KBM-7 (cell line): ENCODE results near the gene UQCC3.
A peak's percentile ranks its signal among the peaks of the same experiment; 100 is the strongest.
"Not testable (repeated sequence)": the region's sequence is repeated elsewhere in the genome, so short reads cannot be mapped to it uniquely, and the experiment has no call there.

Experiments
- DNase-seq: peaks from one replicate; pipeline ENCODE4 v3.0.0-alpha.2; 2015
- in situ Hi-C: fragments of 300-500 bp; cut with MboI; formaldehyde crosslinking; loops from 2 replicates; pipeline ENCODE4 v1.14.3; 2020; ENCODE audit warnings: low sequenced_read_pairs, low pct_unique_long_range_greater_than_20kb, mixed read lengths

The UQCC3 gene

DNA sequence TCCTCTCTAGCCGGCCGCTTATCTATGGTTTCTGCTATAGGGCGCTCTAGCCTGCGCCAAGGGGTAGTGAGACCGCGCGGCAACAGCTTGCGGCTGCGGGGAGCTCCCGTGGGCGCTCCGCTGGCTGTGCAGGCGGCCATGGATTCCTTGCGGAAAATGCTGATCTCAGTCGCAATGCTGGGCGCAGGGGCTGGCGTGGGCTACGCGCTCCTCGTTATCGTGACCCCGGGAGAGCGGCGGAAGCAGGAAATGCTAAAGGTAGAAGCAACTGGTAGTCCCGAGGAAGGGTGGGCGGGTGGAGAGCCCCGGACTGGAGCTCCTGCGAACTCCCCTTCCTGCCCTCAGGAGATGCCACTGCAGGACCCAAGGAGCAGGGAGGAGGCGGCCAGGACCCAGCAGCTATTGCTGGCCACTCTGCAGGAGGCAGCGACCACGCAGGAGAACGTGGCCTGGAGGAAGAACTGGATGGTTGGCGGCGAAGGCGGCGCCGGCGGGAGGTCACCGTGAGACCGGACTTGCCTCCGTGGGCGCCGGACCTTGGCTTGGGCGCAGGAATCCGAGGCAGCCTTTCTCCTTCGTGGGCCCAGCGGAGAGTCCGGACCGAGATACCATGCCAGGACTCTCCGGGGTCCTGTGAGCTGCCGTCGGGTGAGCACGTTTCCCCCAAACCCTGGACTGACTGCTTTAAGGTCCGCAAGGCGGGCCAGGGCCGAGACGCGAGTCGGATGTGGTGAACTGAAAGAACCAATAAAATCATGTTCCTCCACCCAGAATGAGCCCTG lies at the start of gene UQCC3, which contains the start of gene LBHD1:
UQCC3 (plus strand) TSS at position 66 of the 782 bp plus-strand sequence; CDS start at position 139, 73 bp downstream.
LBHD1 (minus strand) TSS at position 660 of the 782 bp plus-strand sequence. CDS start 2,236 bp downstream, outside the sequence.
- in situ Hi-C loops, result no loop called here
- peak; percentile 89 for DNase-seq

- no peak for DNase-seq
- in situ Hi-C loops, result no loop called here
These were observed 48.9 kb upstream of the UQCC3 start for GRCh38 chr11:62622476-62623089.

- DNase-seq, result no peak
- in situ Hi-C loops, result no loop called here
These were observed 43.8 kb upstream of the UQCC3 start for GRCh38 chr11:62627713-62628112.

- in situ Hi-C loops, result no loop called here
- no peak for DNase-seq
These were observed 39.0 kb upstream of the UQCC3 start for GRCh38 chr11:62632492-62632891.

DNA sequence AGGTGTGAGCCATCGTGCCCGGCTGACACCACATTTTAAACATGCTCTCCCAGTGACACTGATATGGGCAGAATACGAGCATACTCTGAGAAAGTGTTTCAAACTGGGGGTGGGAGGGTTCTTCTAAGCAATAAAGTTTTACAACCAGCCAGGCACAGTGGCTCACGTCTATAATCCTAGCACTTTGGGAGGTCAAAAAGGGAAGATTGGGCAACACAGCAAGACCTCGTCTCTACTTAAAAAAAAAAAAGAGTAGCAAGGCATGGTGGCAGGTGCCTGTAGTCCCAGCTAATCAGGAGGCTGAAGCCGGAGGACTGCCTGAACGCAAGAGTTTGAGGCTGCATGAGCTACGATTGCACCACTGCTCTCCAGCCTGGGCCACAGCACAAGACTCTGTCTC lies 27.3 kb upstream of the UQCC3 start:
- in situ Hi-C loops, result no loop called here
- DNase-seq, result no peak

- DNase-seq, result no peak
- in situ Hi-C loops, result no loop called here
These were observed 25.9 kb upstream of the UQCC3 start for GRCh38 chr11:62645671-62645945.

- DNase-seq, result peak; percentile 97
- in situ Hi-C loops, result no loop called here
These were observed 25.3 kb upstream of the UQCC3 start, which contains the start of gene GANAB for GRCh38 chr11:62645946-62646824. TSS of gene GANAB (minus strand) at chr11:62646613. CDS start at chr11:62646599, 14 bp downstream.

DNA sequence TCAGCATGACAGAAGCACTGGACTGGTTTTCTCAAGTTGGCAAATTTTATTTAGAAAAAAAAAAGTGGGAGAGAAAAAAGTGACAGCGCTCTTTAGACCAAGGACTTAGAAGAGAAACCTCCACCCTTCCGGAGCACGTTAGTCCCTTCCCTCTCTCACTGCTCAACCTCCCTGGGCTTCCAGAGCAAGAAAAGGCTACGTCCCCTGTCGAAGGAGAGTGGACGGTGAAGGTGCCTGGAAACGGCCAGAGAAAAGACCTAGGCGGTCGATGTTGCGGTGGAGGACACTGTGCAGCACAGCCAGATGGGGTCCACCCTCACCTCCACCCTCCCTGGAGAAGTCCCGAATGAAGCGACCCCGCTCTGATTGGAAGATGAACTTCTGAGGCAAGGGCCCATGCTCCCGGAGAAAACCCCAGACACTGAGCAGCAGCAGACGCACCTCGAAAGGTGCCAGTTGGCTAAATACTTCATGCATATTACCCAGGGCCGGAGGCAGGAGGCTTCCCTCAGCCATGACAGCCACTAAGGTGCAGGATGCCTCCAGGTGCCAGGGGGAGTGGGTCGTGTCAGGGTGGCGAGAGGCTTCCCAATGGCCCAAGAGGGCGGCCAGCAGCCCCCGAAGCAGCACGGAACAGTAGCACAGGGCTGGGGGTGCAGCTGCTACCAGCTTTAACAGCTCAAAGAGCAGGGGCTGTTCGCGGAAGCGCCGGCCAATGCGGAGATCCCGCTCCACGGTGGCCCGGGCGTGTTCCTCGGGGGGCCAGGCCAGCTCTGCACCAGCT lies 24.5 kb upstream of the UQCC3 start:
- no peak for DNase-seq
- in situ Hi-C loops, result no loop called here

GRCh38 chr11:62647609-62648005 lies 23.9 kb upstream of the UQCC3 start:
- in situ Hi-C loops, result no loop called here
- no peak for DNase-seq

- no peak for DNase-seq
- in situ Hi-C loops, result no loop called here
These were observed 23.1 kb upstream of the UQCC3 start for GRCh38 chr11:62648185-62648966.

DNA sequence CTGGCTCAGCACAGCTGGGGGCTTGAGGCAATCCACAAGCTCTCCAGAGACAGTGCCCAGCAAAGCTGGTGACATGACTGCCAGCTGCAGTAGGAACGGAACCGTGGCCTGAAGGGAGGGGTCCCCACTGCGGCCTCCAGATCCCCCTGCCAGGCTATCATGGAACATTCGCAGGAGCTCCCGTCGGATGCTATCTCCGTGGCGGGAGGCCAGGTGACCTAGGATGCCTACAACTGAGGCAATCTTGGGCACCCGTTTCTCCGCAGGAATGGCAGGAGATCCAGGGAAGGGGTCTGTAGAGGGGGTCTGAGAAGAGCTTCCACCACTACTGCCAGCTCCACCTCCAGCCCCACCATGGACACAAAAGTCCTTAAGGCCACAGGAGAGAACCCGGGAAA lies 22.5 kb upstream of the UQCC3 start:
- in situ Hi-C loops, result no loop called here
- DNase-seq, result no peak

DNA sequence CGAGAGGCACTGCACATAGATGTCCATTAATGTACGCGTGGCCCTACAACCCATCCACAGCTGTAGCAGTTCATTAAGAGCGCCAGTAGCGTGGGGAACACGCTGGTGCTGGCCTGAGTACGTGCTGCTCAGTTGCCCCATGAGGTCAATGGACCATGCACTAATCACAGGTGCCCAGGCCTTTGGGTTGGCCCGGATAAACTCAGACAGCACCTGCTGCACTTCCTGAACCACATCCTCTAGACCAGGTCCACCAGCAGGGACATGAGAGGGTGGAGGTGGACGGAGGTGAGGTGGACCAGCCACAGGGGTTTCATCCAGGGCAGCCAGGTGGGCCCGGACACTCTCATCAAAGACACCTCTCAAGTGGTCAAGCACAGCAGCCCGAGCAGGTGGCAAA lies 22.0 kb upstream of the UQCC3 start:
- in situ Hi-C loops, result no loop called here
- DNase-seq, result no peak

DNA sequence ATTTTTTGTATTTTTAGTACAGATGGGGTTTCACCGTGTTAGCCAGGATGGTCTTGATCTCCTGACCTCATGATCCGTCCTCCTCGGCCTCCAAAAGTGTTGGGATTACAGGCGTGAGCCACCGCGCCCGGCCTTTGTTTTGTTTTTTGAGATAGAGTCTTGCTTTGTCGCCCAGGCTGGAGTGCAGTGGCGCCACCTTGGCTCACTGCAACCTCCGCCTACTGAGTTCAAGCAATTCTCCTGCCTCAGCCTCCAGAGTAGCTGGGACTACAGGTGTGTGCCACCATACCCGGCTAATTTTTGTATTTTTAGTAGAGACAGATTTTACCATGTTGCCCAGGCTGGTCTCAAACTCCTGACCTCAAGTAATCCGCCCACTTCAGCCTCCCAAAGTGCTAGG lies 21.2 kb upstream of the UQCC3 start:
- in situ Hi-C loops, DNase-seq: not testable (repeated sequence)

GRCh38 chr11:62652161-62653006 lies 19.1 kb upstream of the UQCC3 start:
- DNase-seq, result no peak
- in situ Hi-C loops, result no loop called here

- in situ Hi-C loops, result no loop called here
- no peak for DNase-seq
These were observed 17.2 kb upstream of the UQCC3 start for GRCh38 chr11:62654297-62654696.

DNA sequence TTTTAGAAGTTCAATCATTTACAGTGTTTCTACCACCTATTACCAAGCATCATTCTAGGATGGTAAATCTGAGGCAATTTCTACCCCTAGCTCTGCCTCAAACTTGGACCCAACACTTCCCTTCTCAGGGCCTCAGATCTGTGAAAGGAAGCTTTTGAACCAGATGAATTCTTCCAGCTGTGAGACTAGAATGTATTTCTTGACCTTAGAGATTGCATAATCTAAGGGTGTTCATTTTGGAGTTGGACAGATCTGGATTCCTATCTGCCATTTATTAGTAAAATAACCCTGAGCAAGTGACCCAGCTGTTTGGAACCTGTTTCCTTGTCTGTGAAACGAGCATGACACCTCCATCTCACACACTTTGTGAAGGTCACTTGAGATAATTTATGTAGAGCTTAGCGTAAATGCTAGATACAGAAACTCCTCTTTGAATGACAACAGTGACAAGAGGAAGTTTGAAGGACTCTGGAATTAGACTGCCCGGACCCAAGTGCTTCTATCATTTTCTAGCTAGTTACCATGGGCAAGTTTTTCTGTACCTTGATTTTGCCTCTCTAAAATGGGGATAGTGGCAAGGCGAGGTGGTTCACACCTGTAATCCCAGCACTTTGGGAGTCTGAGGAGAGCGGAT lies 14.6 kb upstream of the UQCC3 start:
- in situ Hi-C loops, result no loop called here
- DNase-seq, result no peak

DNA sequence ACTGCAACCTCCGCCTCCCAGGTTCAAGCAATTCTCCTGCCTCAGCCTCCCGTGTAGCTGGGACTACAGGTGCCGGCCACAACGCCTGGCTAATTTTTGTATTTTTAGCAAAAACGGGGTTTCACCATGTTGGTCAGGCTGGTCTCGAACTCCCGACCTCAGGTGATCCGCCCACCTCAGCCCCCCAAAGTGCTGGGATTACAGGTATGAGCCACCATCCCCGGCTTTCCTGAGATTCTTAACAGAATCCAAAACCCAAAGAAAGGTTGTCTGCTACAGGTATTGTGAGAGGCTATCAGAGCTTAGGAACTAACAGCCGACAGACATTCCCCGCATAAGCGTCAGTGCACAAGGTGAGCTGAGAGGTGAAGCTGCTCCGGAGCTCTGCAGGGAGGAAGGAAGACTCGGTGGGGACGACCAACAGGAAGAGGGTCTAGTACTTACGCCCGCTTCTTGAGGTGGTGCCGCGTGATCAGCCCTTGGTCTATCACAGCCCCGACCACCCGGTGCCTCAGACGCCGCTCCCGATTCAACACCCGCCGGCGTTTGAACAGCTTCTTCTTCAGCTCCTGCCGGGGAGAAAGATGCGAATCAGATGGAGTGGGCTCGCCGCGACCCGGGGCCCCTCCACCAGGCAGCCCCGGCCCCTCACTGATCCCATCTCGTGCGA lies 6.9 kb upstream of the UQCC3 start:
- in situ Hi-C loops, result no loop called here
- DNase-seq, result no peak
